A673 (cell line): ENCODE measurements around the gene PRKCB. TPM values are rescaled to one million over a fixed set of nuclear protein-coding genes. Genes with fewer than 3 reads are reported as not detected.

Source experiments
- BruUV-seq: library from RNA; stranded (reverse); fragments of 400-500 nt; replicated peaks from 2 replicates; lab custom pipeline; 2021; lab: Mats Ljungman, UMichigan
- CTCF ChIA-PET: fragments of 300-600 bp; sonication (Branson Sonifier 250); formaldehyde crosslinking; loops from one replicate; lab custom pipeline; 2022; ENCODE audit warnings: antibody characterized with exemption; lab: Charles Lee
- POLR2A ChIA-PET: fragments of 300-600 bp; sonication (Branson Sonifier 250); formaldehyde crosslinking; loops from one replicate; lab custom pipeline; 2022; ENCODE audit warnings: antibody characterized with exemption; ENCODE audit not compliant: low non-redundant PET; lab: Charles Lee
- DNase-seq: peaks from one replicate; pipeline ENCODE4 v3.0.0-alpha.2; 2015; ENCODE audit warnings: low spot score
- H3K27ac ChIP-seq: fragments of 200-600 bp; sonication (generic); 2 replicates; pipeline ENCODE4 v1.5.1; 2016; ENCODE audit warnings: mixed run types, low read depth, mild to moderate bottlenecking, mixed read lengths, antibody characterized with exemption, low read length; ENCODE audit not compliant: poor library complexity, severe bottlenecking
- H3K27me3 ChIP-seq: fragments of 200-600 bp; sonication (generic); replicated peaks from 2 replicates; pipeline ENCODE4 v1.6.1; 2017; ENCODE audit warnings: mixed run types, low read depth, mild to moderate bottlenecking, mixed read lengths, antibody characterized with exemption, low read length; ENCODE audit not compliant: insufficient read depth, poor library complexity
- H3K36me3 ChIP-seq: fragments of 200-600 bp; sonication (generic); 2 replicates; pipeline ENCODE4 v1.6.1; 2016; ENCODE audit warnings: mixed run types, mild to moderate bottlenecking, mixed read lengths, antibody characterized with exemption, low read length; ENCODE audit not compliant: insufficient read depth, poor library complexity, severe bottlenecking
- H3K4me1 ChIP-seq: fragments of 200-600 bp; sonication (generic); 2 replicates; pipeline ENCODE4 v1.6.1; 2017; ENCODE audit warnings: mixed run types, mild to moderate bottlenecking, mixed read lengths, antibody characterized with exemption, low read length; ENCODE audit not compliant: insufficient read depth, poor library complexity, severe bottlenecking
- H3K4me3 ChIP-seq: fragments of 200-600 bp; sonication (generic); 2 replicates; pipeline ENCODE4 v1.5.1; 2016; ENCODE audit warnings: low read depth, mixed run types, mild to moderate bottlenecking, mixed read lengths, low read length; ENCODE audit not compliant: poor library complexity, severe bottlenecking
- H3K9me3 ChIP-seq: fragments of 200-600 bp; sonication (generic); 2 replicates; pipeline ENCODE4 v1.6.1; 2016; ENCODE audit warnings: mixed run types, low read depth, mild to moderate bottlenecking, mixed read lengths, antibody characterized with exemption, low read length; ENCODE audit not compliant: poor library complexity, severe bottlenecking
- CTCF ChIP-seq: fragments of 300-800, 200-600 bp; sonication (generic); conservative IDR thresholded peaks from 2 replicates; pipeline ENCODE4 v1.5.1; 2017; ENCODE audit warnings: low read depth, mild to moderate bottlenecking, antibody characterized with exemption, low read length, moderate library complexity, mixed read lengths
- EZH2 ChIP-seq: fragments of 200-600 bp; sonication (generic); IDR thresholded peaks from 2 replicates; pipeline ENCODE4 v1.6.1; 2017; ENCODE audit warnings: borderline replicate concordance, low read depth, mild to moderate bottlenecking, mixed read lengths, antibody characterized with exemption, low read length; ENCODE audit not compliant: poor library complexity, severe bottlenecking
- intact Hi-C: fragments of 100-400 bp; cut with micrococcal nuclease; formaldehyde crosslinking; loops from one replicate; pipeline ENCODE4 v1.10.0; 2022; ENCODE audit not compliant: unreplicated experiment
- total RNA-seq: library from RNA; stranded (reverse); gene quantifications from 2 replicates; pipeline ENCODE4 v1.2.3, GENCODE V29; 2021

PRKCB gene
- total RNA-seq, 1 experiment from 2014 or later, result 171 TPM

DNA sequence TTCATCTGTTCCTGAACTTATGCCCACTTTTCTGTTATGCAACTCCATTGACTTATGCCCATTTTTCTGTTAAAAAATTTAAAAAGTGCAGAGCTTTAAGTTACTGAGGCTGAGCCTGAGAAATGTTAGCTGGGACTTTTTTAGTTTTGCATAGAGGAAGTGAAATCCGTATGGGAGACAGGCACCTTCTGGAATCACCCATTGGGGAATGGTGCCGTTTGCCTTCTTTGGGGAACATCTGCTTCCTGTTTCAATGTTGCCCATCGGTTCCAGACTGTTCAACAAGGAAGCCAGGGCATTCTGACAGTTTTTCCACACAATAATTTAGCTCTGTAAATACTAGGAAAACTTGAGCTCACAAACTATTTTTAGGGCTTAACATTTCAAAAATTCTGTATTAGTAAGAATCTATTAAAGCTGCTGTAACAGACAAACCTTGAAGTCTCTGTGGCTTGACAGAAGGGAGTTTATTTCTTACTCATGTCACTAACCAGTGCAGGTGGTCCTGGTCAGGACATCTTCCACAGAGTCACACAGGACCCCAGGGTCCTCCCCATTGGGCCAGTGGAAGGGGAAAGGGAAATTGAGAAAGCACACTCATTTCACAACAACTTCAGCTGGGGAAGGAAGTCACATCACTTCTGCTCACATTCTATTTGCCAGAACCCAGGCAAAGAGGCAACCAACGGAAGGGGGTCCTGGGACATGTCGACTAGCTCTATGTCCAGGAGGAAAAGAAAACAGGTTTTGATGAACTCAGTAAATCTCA is 17.2 kb downstream of the PRKCB start:
- Histone ChIP-seq H3K27me3 (no peaks in the 10 kb centered on the region), H3K4me1 (peaks cover 44% of the 10 kb centered on the region), H3K27ac (peak overlapping the region; percentile 53), H3K9me3 (peaks cover 10% of the 10 kb centered on the region), H3K4me3 (no peak overlapping the region), H3K36me3 (peaks cover 16% of the 10 kb centered on the region)
- BruUV-seq, result no TSS peak
- ChIA-PET POLR2A (no interaction called here), CTCF (no interaction called here)
- TF ChIP-seq CTCF (no peak), EZH2 (no peak)
- no peak for DNase-seq
- intact Hi-C loops, result no loop called here

GRCh38 chr16:23855010-23855409 is 19.2 kb downstream of the PRKCB start:
- ChIA-PET POLR2A (interaction anchor here (0.6 kb wide), 1 partner anchor 98 kb away, joined by 3 read pairs; no protein-coding TSS in a partner anchor), CTCF (no interaction called here)
- Histone ChIP-seq H3K27ac (no peak overlapping the region), H3K27me3 (no peaks in the 10 kb centered on the region), H3K9me3 (peaks cover 10% of the 10 kb centered on the region), H3K4me3 (no peak overlapping the region), H3K4me1 (peaks cover 64% of the 10 kb centered on the region), H3K36me3 (peaks cover 15% of the 10 kb centered on the region)
- intact Hi-C loops, result no loop called here
- no peak for DNase-seq
- TF ChIP-seq EZH2 (no peak), CTCF (no peak)
- BruUV-seq, result no TSS peak

DNA sequence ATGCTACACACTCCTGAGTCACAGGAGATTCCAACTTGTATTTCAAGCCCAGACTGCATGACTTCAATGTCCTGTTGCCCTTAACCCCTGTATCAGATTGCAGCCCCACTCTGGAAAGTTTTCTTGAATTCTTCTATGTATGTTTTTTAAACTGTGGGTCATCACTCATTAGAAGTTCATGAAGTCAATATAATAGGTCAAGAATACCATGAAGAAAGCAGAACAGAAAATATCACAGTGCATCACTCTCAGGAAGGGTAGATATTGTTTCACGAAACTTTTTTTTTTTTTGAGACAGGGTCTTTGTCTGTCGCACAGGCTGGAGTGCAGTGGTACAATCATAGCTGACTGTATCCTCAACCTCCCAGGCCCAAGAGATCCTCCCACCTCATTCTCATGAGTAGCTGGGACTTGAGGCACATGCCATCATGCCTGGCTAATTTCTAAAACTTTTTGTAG is 20.5 kb downstream of the PRKCB start:
- DNase-seq, result no peak
- Histone ChIP-seq H3K9me3 (peaks cover 3% of the 10 kb centered on the region), H3K4me1 (peaks cover 75% of the 10 kb centered on the region), H3K4me3 (no peak overlapping the region), H3K27ac (peak overlapping the region; percentile 94), H3K36me3 (peaks cover 3% of the 10 kb centered on the region), H3K27me3 (no peaks in the 10 kb centered on the region)
- intact Hi-C loops, result no loop called here
- ChIA-PET CTCF (no interaction called here), POLR2A (no interaction called here)
- TF ChIP-seq EZH2, result no peak
- BruUV-seq, result no TSS peak
